K562 (cell line): ENCODE measurements around the gene FKBP1B. TPM values are rescaled to one million over a fixed set of nuclear protein-coding genes. Genes with fewer than 3 reads are reported as not detected.

Experiments used
- ATAC-seq: fragments of 200-7000 bp; cut with Tn5 transposase; 3 replicates; pipeline ENCODE4 v1.9.1; 2020; ENCODE audit warnings: moderate library complexity
- BruUV-seq: library from RNA; stranded (reverse); fragments of 400-500 nt; replicated peaks from 2 replicates; lab custom pipeline; 2021; lab: Mats Ljungman, UMichigan
- CTCF ChIA-PET: fragments of 300-600 bp; formaldehyde crosslinking; extraction: SDS; loops from one replicate; lab custom pipeline; 2021; ENCODE audit warnings: low intra/inter-chr PET ratio; lab: Yijun Ruan, JAX
- POLR2A ChIA-PET: fragments of 300-600, 350-650 bp; sonication (Branson Sonifier 250); formaldehyde crosslinking; extraction: SDS; loops from one replicate; lab custom pipeline; 2021; ENCODE audit warnings: antibody characterized with exemption, inconsistent platforms; lab: Yijun Ruan, JAX
- DNase-seq, 4 experiments: peaks; one replicate each; pipeline versions ENCODE4 v3.0.0 to v3.0.0-alpha.2; 2011 to 2018; ENCODE audit warnings: low spot score in 3 of 4, mixed read lengths in 3 of 4; ENCODE audit errors: extremely low read depth in 1 of 4
- FAIRE-seq: peaks from 2 replicates; lab custom pipeline; 2011; peaks lifted over from hg19 to GRCh38; lab: Jason Lieb, UNC
- H2AFZ ChIP-seq: 2 replicates; pipeline ENCODE4 v1.6.0; 2011; ENCODE audit warnings: low read depth, low read length, control low read depth, inconsistent platforms
- H3K27ac ChIP-seq: fragments of 200-600 bp; 3 replicates; pipeline ENCODE4 v1.8.0; 2011; ENCODE audit warnings: low read depth, mild to moderate bottlenecking, control low read depth, inconsistent platforms, low read length, moderate library complexity, mixed read lengths; ENCODE audit errors: extremely low read depth
- H3K27me3 ChIP-seq, 2 experiments: fragments of 300-600 bp in 1 of 2; 2 replicates in 1 of 2; 3 replicates in 1 of 2; pipeline versions ENCODE4 v1.6.0 to v1.8.0; 2011; ENCODE audit warnings: inconsistent platforms in 2 of 2, low read length in 2 of 2, mild to moderate bottlenecking in 1 of 2, mixed read lengths in 1 of 2, moderate library complexity in 1 of 2; ENCODE audit not compliant: control insufficient read depth in 2 of 2, insufficient read depth in 2 of 2
- H3K36me3 ChIP-seq: fragments of 300-600 bp; 3 replicates; pipeline ENCODE4 v1.8.0; 2011; ENCODE audit warnings: mild to moderate bottlenecking, low read length, inconsistent platforms; ENCODE audit not compliant: control insufficient read depth, insufficient read depth
- H3K4me1 ChIP-seq, 2 experiments: fragments of 200-600 bp in 1 of 2; replicated peaks in 1 of 2; 2 replicates in 1 of 2; 3 replicates in 1 of 2; pipeline versions ENCODE4 v1.5.1 to v1.8.0; 2011; ENCODE audit warnings: inconsistent platforms in 2 of 2, low read length in 2 of 2, mild to moderate bottlenecking in 1 of 2, mixed read lengths in 1 of 2, moderate library complexity in 1 of 2; ENCODE audit not compliant: control insufficient read depth in 2 of 2, insufficient read depth in 2 of 2
- H3K4me2 ChIP-seq: 2 replicates; pipeline ENCODE4 v1.6.1; 2011; ENCODE audit warnings: low read length, control low read depth, inconsistent platforms, mixed read lengths; ENCODE audit not compliant: insufficient read depth
- H3K4me3 ChIP-seq: fragments of 200-600 bp; sonication (generic), shearing (Covaris generic); 2 replicates; pipeline ENCODE4 v1.5.1; 2016; ENCODE audit warnings: control low read depth, inconsistent platforms
- H3K79me2 ChIP-seq: fragments of 200-600 bp; 3 replicates; pipeline ENCODE4 v1.8.0; 2011; ENCODE audit warnings: low read length, inconsistent platforms; ENCODE audit not compliant: control insufficient read depth, insufficient read depth
- H3K9ac ChIP-seq, 2 experiments: 2 replicates each; pipeline versions ENCODE4 v1.6.0 to v1.6.1; 2011; ENCODE audit warnings: low read depth in 2 of 2, low read length in 2 of 2, control low read depth in 1 of 2, inconsistent platforms in 1 of 2, mild to moderate bottlenecking in 1 of 2, mixed read lengths in 1 of 2; ENCODE audit not compliant: insufficient read depth in 1 of 2
- H3K9me1 ChIP-seq: one replicate; pipeline ENCODE4 v1.6.0; 2011; ENCODE audit warnings: inconsistent platforms, mild to moderate bottlenecking, low read length, moderate library complexity; ENCODE audit not compliant: control insufficient read depth, insufficient read depth
- H3K9me3 ChIP-seq: replicated peaks from 2 replicates; pipeline ENCODE4 v1.5.1; 2011; ENCODE audit warnings: low read depth, low read length, inconsistent platforms; ENCODE audit not compliant: control insufficient read depth, insufficient read depth
- H4K20me1 ChIP-seq: replicated peaks from 2 replicates; pipeline ENCODE4 v1.6.1; 2011; ENCODE audit warnings: low read length, inconsistent platforms, mixed read lengths; ENCODE audit not compliant: control insufficient read depth, insufficient read depth
- FOXJ3 ChIP-seq: sonication (generic); formaldehyde crosslinking; IDR thresholded peaks from 2 replicates; pipeline ENCODE4 v1.4.0; 2020; ENCODE audit warnings: mild to moderate bottlenecking, missing genetic modification reagents
- RBFOX2 ChIP-seq: fragments of 200-400 bp; formaldehyde crosslinking; IDR thresholded peaks from 2 replicates; pipeline ENCODE4 v1.6.1; 2017; ENCODE audit warnings: low read depth, mild to moderate bottlenecking, low read length, moderate library complexity
- RREB1 ChIP-seq: fragments of 250-450 bp; sonication (Bioruptor Pico); IDR thresholded peaks from 2 replicates; pipeline ENCODE4 v1.4.0; 2020
- SUPT5H ChIP-seq: fragments of 450-650 bp; IDR thresholded peaks from 2 replicates; pipeline ENCODE4 v1.6.1; 2016
- ZBTB43 ChIP-seq: sonication (generic); formaldehyde crosslinking; IDR thresholded peaks from 2 replicates; pipeline ENCODE4 v1.8.0; 2023; ENCODE audit warnings: mild to moderate bottlenecking, missing genetic modification reagents
- ZNF165 ChIP-seq: fragments of 250-450 bp; sonication (Bioruptor Pico); IDR thresholded peaks from 2 replicates; pipeline ENCODE4 v1.4.0; 2020; ENCODE audit warnings: borderline replicate concordance
- WGBS: fragments of 100-300 bp; shearing (Covaris generic); methylation state at CpG from one replicate; pipeline ENCODE4 v1.1.6; 2016; ENCODE audit warnings: low coverage, mixed read lengths; ENCODE audit not compliant: insufficient coverage; ENCODE audit errors: missing lambda C conversion rate; 5-methylcytosine and 5-hydroxymethylcytosine counted together
- in situ Hi-C: fragments of 300-500 bp; cut with MboI; formaldehyde crosslinking; loops from 4 replicates; pipeline ENCODE4 v1.15.0; 2018; ENCODE audit warnings: inconsistent platforms, mixed read lengths
- intact Hi-C: fragments of 100-400 bp; cut with micrococcal nuclease; formaldehyde crosslinking; loops from 2 replicates; pipeline ENCODE4 v1.14.2; 2022
- polyA plus RNA-seq, 8 experiments: library from polyadenylated mRNA; depleted of rRNA in 4 of 8; stranded (reverse) in 5 of 8; unstranded in 3 of 8; fragments of >200 nt; fragmentation: Nextera tagmentation in 2 of 8; fragmentation: Illumina TruSeq in 1 of 8; extraction: Ambion mirVana in 2 of 8; extraction: Trizol in 1 of 8; gene quantifications; 2 replicates each; pipeline versions ENCODE4 v1.2.1 to v1.2.3, GENCODE V29; 2011 to 2014; ENCODE audit warnings: inconsistent platforms in 1 of 8, missing spikeins in 1 of 8
- total RNA-seq, 7 experiments: library from RNA; depleted of rRNA in 6 of 7; stranded (reverse); fragments of >200 nt in 6 of 7; fragmentation: Illumina TruSeq in 2 of 7; extraction: Trizol in 2 of 7; gene quantifications; 2 replicates each; pipeline versions ENCODE4 v1.2.1 to v1.2.3, GENCODE V29; 2011 to 2021; ENCODE audit warnings: low replicate concordance in 1 of 7

FKBP1B gene
- total and polyA plus RNA-seq, 9 of the 15 experiments (the other 6 are each of a cell fraction or from before 2014, with no cell fraction given) = 0.58 to 9.4 (median 1.6) TPM

DNA sequence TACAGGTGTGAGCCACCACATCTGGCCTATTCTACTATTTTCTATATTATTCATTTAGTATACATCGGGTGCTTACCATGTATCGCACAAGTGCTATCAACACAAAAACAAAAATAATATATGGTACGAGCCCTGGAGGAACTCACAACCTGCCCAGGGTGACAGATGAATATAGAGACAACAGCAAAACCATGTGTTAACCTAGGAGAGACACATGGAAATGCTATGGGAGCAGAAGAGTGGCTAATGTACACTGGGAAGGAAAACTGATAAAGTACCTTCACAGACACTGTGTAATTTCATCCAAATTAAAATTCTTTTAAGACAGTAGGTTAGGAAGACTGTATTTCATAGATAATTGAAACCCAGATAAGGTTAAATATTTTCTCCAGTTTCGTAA, 22.7 kb downstream of the FKBP1B start:
- Histone ChIP-seq H3K9me3 (no peaks in the 10 kb centered on the region), H3K9ac (no peak overlapping the region), H2AFZ (no peak overlapping the region), H4K20me1 (no peaks in the 10 kb centered on the region), H3K4me3 (no peak overlapping the region), H3K9me1 (no peaks in the 10 kb centered on the region), H3K27ac (no peak overlapping the region), H3K79me2 (peaks cover 48% of the 10 kb centered on the region), H3K4me1 (peaks cover 0 to 6% of the 10 kb centered on the region in 2 experiments; a peak in 3 of 5 replicates), H3K27me3 (no peaks in the 10 kb centered on the region), H3K36me3 (peaks cover 65% of the 10 kb centered on the region), H3K4me2 (no peak overlapping the region)
- FAIRE-seq (no peak), DNase-seq (no peak), ATAC-seq (no peak)
- intact Hi-C loops (no loop called here), in situ Hi-C loops (no loop called here)
- POLR2A ChIA-PET = interaction anchor here (0.5 to 2.2 kb wide), 8 partner anchors 8 to 457 kb away, joined by 3 to 11 read pairs (median 4); partner anchors contain the start of genes ATAD2B and WDCP
- CTCF ChIA-PET = no interaction called here
- no TSS peak for BruUV-seq
- TF ChIP-seq SUPT5H (no peak), FOXJ3 (CRISPR knock-in tag) (no peak)
- WGBS = 91% methylated on average over 4 of the region's 4 CpGs

- no peak for FAIRE-seq
- DNase-seq = no peak
- in situ Hi-C loops = no loop called here
- Histone ChIP-seq H3K4me3 (no peak overlapping the region), H4K20me1 (no peaks in the 10 kb centered on the region), H3K27me3 (no peaks in the 10 kb centered on the region), H3K4me1 (peaks cover 9 to 15% of the 10 kb centered on the region in 2 experiments; a peak in 4 of 5 replicates), H3K9me3 (no peaks in the 10 kb centered on the region), H3K9ac (no peak overlapping the region), H3K4me2 (no peak overlapping the region), H3K36me3 (peaks cover 51% of the 10 kb centered on the region), H3K9me1 (no peaks in the 10 kb centered on the region), H3K79me2 (peaks cover 48% of the 10 kb centered on the region), H3K27ac (no peak overlapping the region), H2AFZ (no peak overlapping the region)
- no TSS peak for BruUV-seq
- intact Hi-C loops = no loop called here
- ChIA-PET POLR2A (interaction anchor here (0.7 to 2.2 kb wide), 5 partner anchors 10 to 147 kb away, joined by 4 to 11 read pairs (median 7); partner anchors contain the start of genes ATAD2B and WDCP), CTCF (no interaction called here)
- WGBS = 89% methylated on average over 6 of the region's 6 CpGs
- ATAC-seq = no peak
- no peak for TF ChIP-seq RREB1 (CRISPR knock-in tag)
- no peak for TF ChIP-seq ZNF165
- TF ChIP-seq RBFOX2 = 0 out of 2 replicates have a peak, but pooled peaks have one; percentile 15
- TF ChIP-seq ZBTB43 (CRISPR knock-in tag) = no peak
Observed at GRCh38 chr2:24073816-24074215, 24.3 kb downstream of the FKBP1B start.
